ENCODE measurements around the gene PTGFR.

- TF ChIP-seq CTCF (IDR thresholded peaks at IDR 0.05; ENCODE audit: poor library complexity) (no peak), EZH2 (IDR thresholded peaks at IDR 0.05; ENCODE audit: borderline replicate concordance) (no peak), EZH2phosphoT487 (IDR thresholded peaks at IDR 0.05; ENCODE audit: low read depth, severe bottlenecking, unreplicated experiment) (no peak)
Observed at GRCh38 chr1:78447086-78447485, 43.7 kb upstream of the PTGFR start.
